Effector memory CD4-positive, alpha-beta T cell (primary cell): ENCODE measurements around the gene MAN1A2.

Experiments
- DNase-seq, 3 donors: peaks; one replicate each; pipeline ENCODE4 v3.0.0-alpha.2; 2020
- H3K27ac ChIP-seq: 2 replicates; pipeline ENCODE4 v1.7.0; 2013; ENCODE audit warnings: mild to moderate bottlenecking, low read length, moderate library complexity; ENCODE audit not compliant: insufficient read depth, poor library complexity, severe bottlenecking
- H3K27me3 ChIP-seq: replicated peaks from 2 replicates; pipeline ENCODE4 v1.7.0; 2013; ENCODE audit warnings: mild to moderate bottlenecking, low read length; ENCODE audit not compliant: insufficient read depth, control insufficient read depth, poor library complexity, severe bottlenecking
- H3K36me3 ChIP-seq: 2 replicates; pipeline ENCODE4 v1.7.0; 2013; ENCODE audit warnings: mild to moderate bottlenecking, low read length, moderate library complexity; ENCODE audit not compliant: control insufficient read depth, insufficient read depth
- H3K4me1 ChIP-seq: 2 replicates; pipeline ENCODE4 v1.7.0; 2013; ENCODE audit warnings: low read length, mild to moderate bottlenecking; ENCODE audit not compliant: control insufficient read depth, insufficient read depth, poor library complexity, severe bottlenecking
- H3K4me3 ChIP-seq: 2 replicates; pipeline ENCODE4 v1.7.0; 2013; ENCODE audit warnings: low read length, low read depth, mild to moderate bottlenecking; ENCODE audit not compliant: insufficient read depth, poor library complexity, severe bottlenecking
- H3K9me3 ChIP-seq: 2 replicates; pipeline ENCODE4 v1.7.0; 2013; ENCODE audit warnings: mild to moderate bottlenecking, low read length, moderate library complexity; ENCODE audit not compliant: control insufficient read depth

Gene MAN1A2

DNA sequence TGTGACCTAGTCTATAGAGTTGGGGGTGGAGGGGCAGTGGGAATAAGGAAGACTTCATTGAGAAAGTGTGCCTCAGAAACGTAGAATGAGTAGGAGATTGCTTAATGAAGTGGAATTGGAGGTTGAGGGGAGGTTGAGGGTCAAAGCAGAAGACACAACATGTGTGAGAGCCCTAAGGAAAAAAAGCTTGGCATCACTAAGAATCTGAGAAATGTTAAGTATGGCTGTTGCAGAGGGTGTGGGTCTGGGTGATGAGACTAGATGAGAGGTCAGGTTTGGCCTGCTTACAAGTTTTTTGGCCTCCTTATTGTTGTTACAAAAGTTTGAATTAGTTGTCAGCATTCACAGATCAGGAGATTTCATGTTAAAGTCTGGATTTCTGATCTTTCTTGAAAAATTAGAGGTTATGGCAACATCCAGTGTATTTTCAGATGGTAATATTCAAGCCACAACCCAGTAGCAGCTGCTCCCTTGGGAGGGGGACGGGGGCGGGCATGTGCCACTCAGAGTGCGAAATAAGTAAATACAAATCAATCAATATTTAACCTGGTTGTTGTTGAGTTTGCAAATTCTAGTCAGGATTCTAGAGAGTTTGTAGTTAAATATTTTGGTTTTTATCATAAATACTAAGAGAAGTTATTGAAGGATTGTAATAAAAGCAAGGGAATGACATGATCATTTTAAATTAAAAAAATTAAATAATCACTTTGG lies 4.3 kb downstream of the MAN1A2 start:
- Histone ChIP-seq H3K9me3 (no peaks in the 10 kb centered on the region), H3K4me3 (no peak overlapping the region), H3K27ac (no peak overlapping the region), H3K4me1 (peaks cover 9% of the 10 kb centered on the region), H3K27me3 (no peaks in the 10 kb centered on the region), H3K36me3 (no peaks in the 10 kb centered on the region)
- no peak for DNase-seq

DNA sequence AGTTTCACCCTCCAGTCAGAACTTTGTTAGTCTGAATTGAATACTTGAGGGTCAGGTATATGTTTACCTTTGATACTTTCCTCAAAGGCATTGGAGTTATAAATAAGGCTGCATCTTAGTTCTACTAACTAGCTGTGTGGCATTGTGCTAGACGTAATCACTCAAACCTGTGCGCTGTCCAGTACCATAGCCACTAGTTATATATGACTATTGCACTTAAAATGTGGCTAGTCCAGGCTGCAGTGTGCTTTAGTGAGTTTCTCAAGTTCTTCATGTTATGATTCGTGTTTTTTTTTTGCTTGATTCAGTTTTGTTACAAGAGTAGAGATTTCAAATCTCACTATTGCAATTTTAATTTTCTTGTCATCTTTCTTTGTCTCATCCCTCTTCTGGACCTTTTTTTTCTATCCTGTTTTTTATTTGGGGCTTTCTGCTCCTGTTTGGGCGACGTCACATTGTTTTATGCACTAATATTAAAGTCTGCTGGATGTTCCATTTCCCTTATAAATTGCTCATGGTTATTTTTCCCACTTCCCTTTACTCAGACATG lies 5.7 kb downstream of the MAN1A2 start:
- H3K36me3 ChIP-seq = no peaks in the 10 kb centered on the region
- no peak for DNase-seq
- H3K27ac ChIP-seq = no peak overlapping the region
- no peaks in the 10 kb centered on the region for H3K27me3 ChIP-seq
- no peaks in the 10 kb centered on the region for H3K9me3 ChIP-seq
- no peak overlapping the region for H3K4me3 ChIP-seq
- peaks cover 9% of the 10 kb centered on the region for H3K4me1 ChIP-seq

DNA sequence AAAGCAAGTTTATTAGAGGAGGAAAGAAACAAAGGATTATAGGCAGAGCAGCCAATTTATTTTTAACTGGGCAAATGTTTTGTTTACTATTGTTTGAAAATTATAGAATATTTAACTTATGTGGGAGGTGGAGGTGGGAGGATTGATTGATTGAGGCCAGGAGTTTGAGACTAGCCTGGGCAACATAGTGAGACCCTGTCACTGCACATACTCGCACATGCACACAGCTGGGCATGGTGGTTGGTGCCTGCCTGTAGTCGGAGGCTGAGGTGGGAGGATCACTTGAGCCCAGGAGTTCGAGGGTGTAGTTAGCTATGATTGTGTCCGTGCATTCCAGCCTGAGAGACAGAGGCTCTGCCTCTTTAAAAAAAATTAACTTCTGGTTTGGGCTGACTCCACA lies 6.7 kb downstream of the MAN1A2 start:
- Histone ChIP-seq H3K36me3 (no peaks in the 10 kb centered on the region), H3K4me1 (peaks cover 9% of the 10 kb centered on the region), H3K4me3 (no peak overlapping the region), H3K9me3 (no peaks in the 10 kb centered on the region), H3K27ac (no peak overlapping the region), H3K27me3 (no peaks in the 10 kb centered on the region)
- no peak for DNase-seq

DNA sequence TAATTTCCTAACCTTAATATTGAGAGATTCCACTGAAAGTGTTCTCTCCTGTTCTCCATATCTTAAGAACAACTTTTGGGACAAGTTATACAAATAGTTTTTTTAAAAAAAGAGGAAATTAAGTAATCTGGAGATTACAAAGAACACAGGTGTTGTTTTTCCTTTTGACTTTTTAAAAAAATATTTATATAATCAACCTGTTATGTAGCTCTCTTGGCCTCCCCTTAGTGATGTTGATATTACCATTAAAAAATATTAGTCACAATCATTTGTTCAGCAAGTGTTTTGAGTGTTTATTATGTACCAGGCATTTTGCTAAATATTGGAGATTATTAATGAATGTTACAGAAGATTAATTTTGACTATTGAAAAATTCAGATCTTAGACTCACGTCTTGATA lies 8.1 kb downstream of the MAN1A2 start:
- DNase-seq = no peak
- no peaks in the 10 kb centered on the region for H3K36me3 ChIP-seq
- H3K9me3 ChIP-seq = no peaks in the 10 kb centered on the region
- H3K4me1 ChIP-seq = peaks cover 9% of the 10 kb centered on the region
- no peak overlapping the region for H3K4me3 ChIP-seq
- H3K27me3 ChIP-seq = no peaks in the 10 kb centered on the region
- no peak overlapping the region for H3K27ac ChIP-seq

DNA sequence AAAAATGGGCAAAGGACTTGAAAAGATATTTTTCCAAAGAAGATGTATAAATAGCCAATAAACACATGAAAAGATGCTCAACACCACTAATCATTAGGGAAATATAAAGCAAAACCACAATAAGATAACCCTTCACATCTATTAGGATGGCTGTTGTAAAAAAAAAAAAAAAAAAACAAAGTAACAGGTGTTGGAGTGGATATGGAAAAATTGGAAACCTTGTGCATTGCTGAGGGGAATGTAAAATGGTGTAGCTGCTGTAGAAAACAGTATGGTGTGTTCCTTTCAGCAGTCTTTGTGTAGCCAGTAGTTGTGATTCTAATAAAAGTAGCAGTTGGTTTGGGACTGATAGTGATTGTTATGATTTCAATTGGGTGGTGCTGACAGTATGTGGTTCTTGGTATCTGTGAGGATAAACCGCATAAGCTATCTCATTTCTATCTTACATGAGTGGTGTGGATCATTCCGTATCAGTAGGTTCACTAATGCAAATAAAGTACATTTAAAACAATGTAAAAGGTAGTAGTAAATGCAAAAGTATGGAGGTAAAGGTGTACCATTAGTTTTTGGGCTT lies 19.9 kb downstream of the MAN1A2 start:
- DNase-seq = no peak
- H3K27me3 ChIP-seq = no peaks in the 10 kb centered on the region
- peaks cover 7% of the 10 kb centered on the region for H3K9me3 ChIP-seq
- H3K27ac ChIP-seq = no peak overlapping the region
- no peak overlapping the region for H3K4me3 ChIP-seq
- H3K4me1 ChIP-seq = peaks cover 8% of the 10 kb centered on the region
- H3K36me3 ChIP-seq = no peaks in the 10 kb centered on the region

DNA sequence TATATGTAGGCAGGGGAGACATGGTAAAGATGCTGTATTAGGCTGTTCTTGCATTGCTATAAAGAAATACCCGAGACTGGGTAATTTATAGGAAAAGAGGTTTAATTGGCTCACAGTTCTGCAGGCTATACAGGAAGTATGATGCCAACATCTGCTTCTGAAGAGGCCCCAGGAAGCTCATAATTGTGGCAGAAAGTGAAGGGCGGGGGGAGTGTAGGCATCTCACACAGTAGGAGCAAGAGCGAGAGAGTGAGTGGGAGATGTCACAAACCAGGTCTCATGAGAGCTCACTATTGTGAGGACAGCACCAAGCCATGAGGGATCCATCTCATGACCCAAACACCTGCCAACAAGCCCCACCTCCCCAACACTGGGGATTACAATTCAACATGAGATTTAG lies 21.1 kb downstream of the MAN1A2 start:
- DNase-seq = no peak
- H3K27me3 ChIP-seq = no peaks in the 10 kb centered on the region
- H3K27ac ChIP-seq = no peak overlapping the region
- H3K36me3 ChIP-seq = no peaks in the 10 kb centered on the region
- H3K4me1 ChIP-seq = peaks cover 8% of the 10 kb centered on the region
- no peaks in the 10 kb centered on the region for H3K9me3 ChIP-seq
- no peak overlapping the region for H3K4me3 ChIP-seq

DNA sequence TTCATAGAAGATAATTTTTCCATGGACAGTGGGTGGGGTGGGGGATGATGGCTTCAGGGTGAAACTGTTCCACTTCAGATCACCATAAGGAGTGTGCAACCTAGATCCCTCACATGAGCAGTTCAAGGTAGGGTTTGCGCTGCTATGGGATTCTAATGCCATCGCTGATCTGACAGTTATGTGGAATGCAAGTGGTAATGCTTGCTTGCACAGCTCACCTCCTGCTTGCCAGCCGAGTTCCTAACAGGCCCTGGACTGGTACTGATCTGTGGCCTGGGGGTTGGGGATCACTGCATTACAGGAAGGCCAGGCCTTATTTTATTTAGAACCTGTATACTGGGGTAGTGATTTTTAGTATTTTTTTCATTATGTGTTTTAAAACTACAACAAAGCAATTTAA lies 22.0 kb downstream of the MAN1A2 start:
- no peak for DNase-seq
- Histone ChIP-seq H3K27me3 (no peaks in the 10 kb centered on the region), H3K4me1 (peaks cover 8% of the 10 kb centered on the region), H3K36me3 (no peaks in the 10 kb centered on the region), H3K9me3 (no peaks in the 10 kb centered on the region), H3K27ac (no peak overlapping the region), H3K4me3 (no peak overlapping the region)

DNA sequence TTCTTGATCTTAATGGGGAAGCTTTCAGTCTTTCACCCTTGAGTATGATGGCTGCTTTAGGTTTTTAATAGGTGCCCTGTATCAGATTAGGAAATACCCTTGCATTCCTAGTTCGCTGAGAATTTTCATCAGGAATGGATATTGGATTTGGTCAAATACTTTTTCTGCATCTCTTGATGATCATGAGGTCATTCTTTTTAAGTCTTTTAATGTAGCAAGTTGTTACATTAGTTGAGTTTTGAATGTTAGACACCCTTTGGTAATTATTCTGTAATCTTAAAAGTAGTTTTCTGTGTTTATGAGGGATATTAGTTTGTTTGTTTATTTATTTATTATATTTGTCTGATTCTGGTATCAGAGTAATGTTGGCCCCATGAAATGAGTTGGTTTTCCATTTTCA lies 22.5 kb downstream of the MAN1A2 start:
- Histone ChIP-seq H3K36me3 (no peaks in the 10 kb centered on the region), H3K27me3 (no peaks in the 10 kb centered on the region), H3K4me1 (peaks cover 8% of the 10 kb centered on the region), H3K9me3 (no peaks in the 10 kb centered on the region), H3K27ac (no peak overlapping the region), H3K4me3 (no peak overlapping the region)
- no peak for DNase-seq

DNA sequence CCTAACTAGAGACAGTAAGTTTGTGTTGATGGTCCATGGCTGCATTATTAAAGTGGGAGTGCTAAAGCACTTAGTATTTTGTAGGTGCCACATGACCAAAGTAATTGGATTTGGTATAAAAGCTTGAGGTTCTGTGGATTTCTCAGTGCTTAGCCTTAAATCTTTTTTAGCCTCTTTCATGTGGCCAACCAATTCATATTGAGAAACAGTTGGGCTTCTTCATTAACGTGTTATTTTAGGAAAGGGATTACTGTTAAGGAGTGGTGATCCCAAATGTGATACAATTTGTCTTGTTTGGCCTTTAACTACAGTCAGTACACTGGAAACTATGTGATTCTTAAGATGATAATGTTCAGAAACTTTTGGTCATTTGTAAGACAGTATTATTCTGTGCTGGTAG lies 25.5 kb downstream of the MAN1A2 start:
- H3K4me3 ChIP-seq = no peak overlapping the region
- DNase-seq = no peak
- no peaks in the 10 kb centered on the region for H3K27me3 ChIP-seq
- H3K27ac ChIP-seq = no peak overlapping the region
- no peaks in the 10 kb centered on the region for H3K9me3 ChIP-seq
- peaks cover 4% of the 10 kb centered on the region for H3K4me1 ChIP-seq
- H3K36me3 ChIP-seq = no peaks in the 10 kb centered on the region

DNA sequence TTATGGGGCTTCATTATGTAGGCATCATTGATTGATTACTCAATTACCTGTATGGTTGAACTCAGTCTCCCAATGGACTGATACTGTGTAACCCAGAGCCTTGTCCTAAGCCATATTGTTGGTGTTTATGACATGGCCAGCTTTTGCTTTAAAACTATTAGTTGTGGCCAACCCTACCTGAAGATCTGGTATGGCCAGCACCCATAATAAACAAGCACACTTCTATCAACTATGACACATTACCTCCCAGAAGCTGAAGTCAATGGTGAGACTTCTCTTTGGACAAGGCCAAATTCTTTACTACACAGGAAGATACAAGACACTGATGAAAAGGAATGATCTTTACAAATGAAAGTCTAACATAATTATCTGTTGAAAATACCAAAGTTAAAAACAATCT lies 28.8 kb downstream of the MAN1A2 start:
- Histone ChIP-seq H3K27me3 (no peaks in the 10 kb centered on the region), H3K4me3 (no peak overlapping the region), H3K4me1 (no peaks in the 10 kb centered on the region), H3K9me3 (no peaks in the 10 kb centered on the region), H3K27ac (no peak overlapping the region), H3K36me3 (no peaks in the 10 kb centered on the region)
- no peak for DNase-seq
